22Rv1 (cell line): ENCODE measurements around the gene TEX19.

ENCODE experiments used
- ZFX ChIP-seq: fragments of 450-650 bp; IDR thresholded peaks from 2 replicates; pipeline ENCODE4 v1.6.1; 2017; ENCODE audit warnings: antibody characterized with exemption, borderline replicate concordance
- TF ChIP-seq, protein P1 (sequence below): fragments of 450-650 bp; IDR thresholded peaks from 2 replicates; pipeline ENCODE4 v1.5.1; 2017; ENCODE audit warnings: mild to moderate bottlenecking

- TF ChIP-seq, protein P1, sequence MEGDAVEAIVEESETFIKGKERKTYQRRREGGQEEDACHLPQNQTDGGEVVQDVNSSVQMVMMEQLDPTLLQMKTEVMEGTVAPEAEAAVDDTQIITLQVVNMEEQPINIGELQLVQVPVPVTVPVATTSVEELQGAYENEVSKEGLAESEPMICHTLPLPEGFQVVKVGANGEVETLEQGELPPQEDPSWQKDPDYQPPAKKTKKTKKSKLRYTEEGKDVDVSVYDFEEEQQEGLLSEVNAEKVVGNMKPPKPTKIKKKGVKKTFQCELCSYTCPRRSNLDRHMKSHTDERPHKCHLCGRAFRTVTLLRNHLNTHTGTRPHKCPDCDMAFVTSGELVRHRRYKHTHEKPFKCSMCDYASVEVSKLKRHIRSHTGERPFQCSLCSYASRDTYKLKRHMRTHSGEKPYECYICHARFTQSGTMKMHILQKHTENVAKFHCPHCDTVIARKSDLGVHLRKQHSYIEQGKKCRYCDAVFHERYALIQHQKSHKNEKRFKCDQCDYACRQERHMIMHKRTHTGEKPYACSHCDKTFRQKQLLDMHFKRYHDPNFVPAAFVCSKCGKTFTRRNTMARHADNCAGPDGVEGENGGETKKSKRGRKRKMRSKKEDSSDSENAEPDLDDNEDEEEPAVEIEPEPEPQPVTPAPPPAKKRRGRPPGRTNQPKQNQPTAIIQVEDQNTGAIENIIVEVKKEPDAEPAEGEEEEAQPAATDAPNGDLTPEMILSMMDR, result no peak
- TF ChIP-seq ZFX, result no peak
These were observed 53.8 kb downstream of the TEX19 start for GRCh38 chr17:82412535-82413520.
